ENCODE data around the gene SH3D19. TPM values are rescaled to one million over a fixed set of nuclear protein-coding genes. Genes with fewer than 3 reads are reported as not detected.
A peak's percentile ranks its signal among the peaks of the same experiment; 100 is the strongest.

SH3D19 gene
- total RNA-seq, 1 donor from 2014 or later, result 32.0 TPM

DNA sequence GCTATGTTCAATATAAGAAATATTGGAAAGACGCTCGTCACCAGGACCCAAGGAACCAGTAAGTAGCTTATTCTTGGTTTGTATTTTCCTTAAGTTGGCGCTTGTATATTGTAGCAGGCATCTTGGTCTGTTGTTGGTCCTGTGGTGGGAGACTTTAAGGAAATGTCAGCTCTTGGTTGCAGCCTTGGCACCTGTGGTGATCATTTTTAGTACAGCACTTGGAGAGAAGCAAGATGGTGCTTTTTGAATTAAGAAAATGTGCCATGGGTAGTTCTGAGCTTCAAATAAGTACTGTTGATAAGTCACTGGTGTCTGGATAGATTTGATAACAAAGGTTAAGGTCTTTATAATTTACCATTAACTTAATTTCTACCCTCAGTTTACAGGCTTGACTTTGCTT, 224.9 kb downstream of the SH3D19 start:
- Mint-ChIP-seq H3K27me3 (ENCODE audit: low read depth) (no peaks in the 10 kb centered on the region), H3K9me3 (ENCODE audit: low read depth) (no peaks in the 10 kb centered on the region), H3K36me3 (ENCODE audit: low read depth) (peaks cover 28% of the 10 kb centered on the region), H3K4me3 (ENCODE audit: unreplicated experiment) (peak overlapping the region; percentile 96), H3K27ac (ENCODE audit: unreplicated experiment) (peak overlapping the region; percentile 99), H3K4me1 (ENCODE audit: low read depth) (peaks cover 33% of the 10 kb centered on the region)
- TF ChIP-seq, protein P1, sequence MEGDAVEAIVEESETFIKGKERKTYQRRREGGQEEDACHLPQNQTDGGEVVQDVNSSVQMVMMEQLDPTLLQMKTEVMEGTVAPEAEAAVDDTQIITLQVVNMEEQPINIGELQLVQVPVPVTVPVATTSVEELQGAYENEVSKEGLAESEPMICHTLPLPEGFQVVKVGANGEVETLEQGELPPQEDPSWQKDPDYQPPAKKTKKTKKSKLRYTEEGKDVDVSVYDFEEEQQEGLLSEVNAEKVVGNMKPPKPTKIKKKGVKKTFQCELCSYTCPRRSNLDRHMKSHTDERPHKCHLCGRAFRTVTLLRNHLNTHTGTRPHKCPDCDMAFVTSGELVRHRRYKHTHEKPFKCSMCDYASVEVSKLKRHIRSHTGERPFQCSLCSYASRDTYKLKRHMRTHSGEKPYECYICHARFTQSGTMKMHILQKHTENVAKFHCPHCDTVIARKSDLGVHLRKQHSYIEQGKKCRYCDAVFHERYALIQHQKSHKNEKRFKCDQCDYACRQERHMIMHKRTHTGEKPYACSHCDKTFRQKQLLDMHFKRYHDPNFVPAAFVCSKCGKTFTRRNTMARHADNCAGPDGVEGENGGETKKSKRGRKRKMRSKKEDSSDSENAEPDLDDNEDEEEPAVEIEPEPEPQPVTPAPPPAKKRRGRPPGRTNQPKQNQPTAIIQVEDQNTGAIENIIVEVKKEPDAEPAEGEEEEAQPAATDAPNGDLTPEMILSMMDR (IDR thresholded peaks at IDR 0.05), result no peak
- no peak for DNase-seq (ENCODE audit: low spot score)

DNA sequence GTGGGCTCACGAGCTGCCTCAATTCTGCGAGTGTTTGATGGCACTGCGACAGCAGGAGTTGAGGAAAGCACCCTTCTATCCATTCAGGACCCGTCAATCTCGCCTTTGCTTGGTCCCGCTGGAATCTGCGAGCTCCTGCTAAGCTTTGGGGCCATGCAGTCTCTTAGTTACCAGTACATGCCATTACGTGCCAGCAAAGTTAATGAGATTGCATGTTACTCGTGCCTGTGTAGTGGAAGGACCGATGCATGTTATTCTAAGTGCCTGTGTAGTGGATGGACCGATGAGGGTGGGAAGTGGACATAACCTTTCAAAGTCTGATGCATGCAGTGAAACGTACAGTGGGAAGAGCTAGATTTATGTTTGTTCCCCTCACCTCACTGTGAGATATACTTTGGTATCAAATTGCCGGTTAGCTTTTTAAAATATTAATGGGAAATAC, 225.4 kb downstream of the SH3D19 start:
- H3K4me1 Mint-ChIP-seq (ENCODE audit: low read depth), result peaks cover 33% of the 10 kb centered on the region
- no peak for DNase-seq (ENCODE audit: low spot score)
- no peaks in the 10 kb centered on the region for H3K9me3 Mint-ChIP-seq (ENCODE audit: low read depth)
- H3K36me3 Mint-ChIP-seq (ENCODE audit: low read depth), result peaks cover 28% of the 10 kb centered on the region
- H3K27ac Mint-ChIP-seq (ENCODE audit: unreplicated experiment), result peak overlapping the region; percentile 99
- H3K4me3 Mint-ChIP-seq (ENCODE audit: unreplicated experiment), result peak overlapping the region; percentile 96
- TF ChIP-seq, protein P1 (IDR thresholded peaks at IDR 0.05), result no peak
- no peaks in the 10 kb centered on the region for H3K27me3 Mint-ChIP-seq (ENCODE audit: low read depth)

DNA sequence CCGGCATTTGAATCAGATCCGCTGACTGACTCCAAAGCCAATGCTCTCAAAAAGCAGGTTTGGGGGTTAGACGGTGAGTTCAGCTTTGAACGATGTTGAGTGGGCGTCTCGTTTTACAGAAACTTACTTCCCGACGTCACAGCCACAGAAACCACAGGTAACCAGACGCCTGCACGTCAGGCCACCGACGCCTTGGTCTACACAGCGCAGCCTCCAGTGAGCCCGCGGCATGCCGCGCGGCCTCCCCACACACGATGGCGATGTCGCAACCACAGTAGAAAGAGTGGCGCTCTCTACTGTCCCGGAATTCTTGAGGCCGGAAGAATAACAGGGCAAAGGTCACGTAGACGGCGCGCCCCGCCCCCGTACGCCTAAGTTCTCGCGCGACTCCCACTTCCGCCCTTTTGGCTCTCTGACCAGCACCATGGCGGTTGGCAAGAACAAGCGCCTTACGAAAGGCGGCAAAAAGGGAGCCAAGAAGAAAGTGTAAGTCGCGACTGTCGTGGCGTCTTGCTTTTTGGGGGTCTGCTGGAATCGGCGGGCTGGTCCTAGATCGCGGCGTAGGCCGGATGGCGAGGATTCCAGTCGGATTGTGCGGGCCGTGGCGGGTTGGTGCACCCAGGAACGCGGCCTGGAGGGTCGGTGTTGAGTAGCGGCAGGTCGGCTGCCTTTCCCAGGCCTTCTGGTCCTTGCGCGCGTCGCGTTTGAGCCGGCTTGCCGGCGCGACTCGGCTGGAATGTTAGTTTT, 226.0 kb downstream of the SH3D19 start, which contains the start of gene RPS3A:
RPS3A (plus strand) TSS at position 400 of the 747 bp plus-strand sequence; CDS start at position 425, 25 bp downstream.
- Mint-ChIP-seq H3K36me3 (ENCODE audit: low read depth) (peaks cover 24% of the 10 kb centered on the region), H3K9me3 (ENCODE audit: low read depth) (no peaks in the 10 kb centered on the region), H3K27me3 (ENCODE audit: low read depth) (no peaks in the 10 kb centered on the region), H3K4me3 (ENCODE audit: unreplicated experiment) (peak within 1 kb of the TSS; percentile 96), H3K27ac (ENCODE audit: unreplicated experiment) (peak within 1 kb of the TSS; percentile 99), H3K4me1 (ENCODE audit: low read depth) (peaks cover 33% of the 10 kb centered on the region)
- peak; percentile 96 for DNase-seq (ENCODE audit: low spot score)
- TF ChIP-seq, protein P1 (IDR thresholded peaks at IDR 0.05), result peak; percentile 87

DNA sequence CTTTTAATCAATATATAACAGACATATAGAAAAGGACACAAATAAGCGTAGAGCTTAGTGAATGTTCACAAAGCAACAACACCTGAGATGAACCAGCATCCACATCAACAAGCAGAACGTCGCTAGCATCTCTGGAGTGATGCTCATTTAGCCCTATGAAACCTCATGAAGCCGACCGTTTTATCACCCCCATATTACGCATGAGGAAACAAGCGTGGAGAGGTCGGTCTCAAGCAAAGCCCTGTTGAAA, 226.5 kb downstream of the SH3D19 start:
- Mint-ChIP-seq H3K4me3 (ENCODE audit: unreplicated experiment) (peak overlapping the region; percentile 96), H3K4me1 (ENCODE audit: low read depth) (peaks cover 33% of the 10 kb centered on the region), H3K27me3 (ENCODE audit: low read depth) (no peaks in the 10 kb centered on the region), H3K36me3 (ENCODE audit: low read depth) (peaks cover 24% of the 10 kb centered on the region), H3K27ac (ENCODE audit: unreplicated experiment) (peak overlapping the region; percentile 41), H3K9me3 (ENCODE audit: low read depth) (no peaks in the 10 kb centered on the region)
- DNase-seq (ENCODE audit: low spot score), result no peak
- TF ChIP-seq, protein P1 (IDR thresholded peaks at IDR 0.05), result no peak

DNA sequence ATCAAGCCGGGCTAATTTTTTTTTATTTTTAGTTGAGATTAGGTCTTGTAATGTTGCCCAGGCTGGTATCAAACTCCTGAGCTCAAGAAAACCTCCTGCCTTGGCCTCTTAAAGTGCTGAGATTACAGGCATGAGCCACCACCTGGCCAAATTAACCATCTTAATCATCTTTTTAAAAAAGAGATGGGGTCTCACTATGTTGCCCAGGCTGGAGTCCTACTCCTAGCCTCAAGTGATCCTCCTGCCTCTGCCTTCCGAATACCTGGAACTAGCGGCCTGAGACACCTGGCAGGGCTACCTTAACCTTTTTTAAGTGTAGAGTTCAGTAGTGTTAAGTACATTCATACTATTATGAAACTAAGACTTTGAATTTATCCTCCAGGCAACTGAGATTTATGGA, 227.6 kb downstream of the SH3D19 start:
- no peaks in the 10 kb centered on the region for H3K27me3 Mint-ChIP-seq (ENCODE audit: low read depth)
- H3K4me1 Mint-ChIP-seq (ENCODE audit: low read depth), result peaks cover 31% of the 10 kb centered on the region
- peaks cover 20% of the 10 kb centered on the region for H3K36me3 Mint-ChIP-seq (ENCODE audit: low read depth)
- no peak overlapping the region for H3K4me3 Mint-ChIP-seq (ENCODE audit: unreplicated experiment)
- TF ChIP-seq, protein P1 (IDR thresholded peaks at IDR 0.05), result no peak
- H3K9me3 Mint-ChIP-seq (ENCODE audit: low read depth), result no peaks in the 10 kb centered on the region
- no peak for DNase-seq (ENCODE audit: low spot score)
- H3K27ac Mint-ChIP-seq (ENCODE audit: unreplicated experiment), result no peak overlapping the region
